Stomach (tissue), 4 donors: ENCODE measurements around the gene ADTRP.

Source experiments
- EP300 ChIP-seq: sonication (generic); formaldehyde crosslinking; IDR thresholded peaks from one replicate; pipeline ENCODE4 v1.6.1; 2017; ENCODE audit warnings: antibody characterized with exemption
- POLR2A ChIP-seq, 4 donors: fragments of 450-650 bp; IDR thresholded peaks; one replicate each; pipeline ENCODE4 v1.6.1; 2016; ENCODE audit warnings: antibody characterized with exemption in 4 of 4, control low read depth in 2 of 4, mild to moderate bottlenecking in 1 of 4, moderate library complexity in 1 of 4

DNA sequence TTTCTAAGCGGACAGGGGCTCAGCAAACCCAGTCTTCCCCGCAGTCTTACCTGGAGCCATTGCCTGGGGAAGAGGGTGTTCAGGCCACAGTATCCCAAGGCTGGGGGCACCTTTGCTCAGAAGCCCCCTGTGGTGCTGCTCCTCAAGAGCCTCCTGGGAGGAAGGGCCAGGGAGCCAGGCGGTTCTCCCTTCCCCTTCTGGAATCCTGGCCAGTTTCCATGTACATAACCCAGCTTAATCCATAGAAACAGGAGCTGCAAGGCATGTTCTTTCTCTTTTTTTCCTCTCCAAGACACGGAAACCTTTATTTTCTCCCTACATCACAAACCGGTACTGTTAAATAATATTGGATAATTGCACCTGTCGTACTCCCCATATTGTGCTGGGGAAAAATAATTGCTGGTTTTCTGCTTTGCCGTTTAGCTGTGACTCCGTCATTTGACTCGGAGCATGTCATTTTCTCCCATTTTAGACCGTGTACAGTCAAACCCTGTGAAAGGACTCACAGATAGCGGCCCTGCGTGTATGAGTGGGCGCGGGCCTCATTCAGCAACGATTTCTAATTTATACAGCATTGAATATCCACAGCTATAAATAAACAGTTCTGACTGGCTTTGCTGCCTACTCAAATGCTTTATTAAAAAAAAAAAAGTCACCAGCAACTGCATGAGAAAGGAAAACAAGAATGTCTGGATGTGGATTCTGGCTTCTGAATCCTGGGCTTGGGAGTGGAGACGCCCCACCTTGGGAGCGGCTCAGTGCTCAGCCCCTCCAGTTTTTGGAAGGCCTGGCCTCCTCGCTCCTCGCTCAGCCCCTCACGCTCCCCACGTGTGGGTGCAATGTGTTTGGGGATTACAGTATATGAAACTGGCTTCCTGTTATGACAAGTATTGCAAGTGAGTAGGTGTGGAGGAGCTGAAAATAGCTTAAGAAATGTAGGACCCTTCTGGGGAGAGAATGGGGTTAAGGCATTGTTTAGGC, 67.3 kb downstream of the ADTRP start:
- no peak for TF ChIP-seq EP300
- no peak for TF ChIP-seq POLR2A (IDR thresholded peaks at IDR 0.05)
